OCI-LY1 (cell line): Measurements from ENCODE around the gene LDAH.

ENCODE experiments used
- H2AFZ ChIP-seq: fragments of 200-600 bp; sonication (generic), shearing (Covaris generic); 2 replicates; pipeline ENCODE4 v1.6.0; 2014; ENCODE audit warnings: antibody characterized with exemption, mild to moderate bottlenecking, low read length
- H3F3A ChIP-seq: fragments of 200-600 bp; sonication (generic), shearing (Covaris generic); 2 replicates; pipeline ENCODE4 v1.6.0; 2014; ENCODE audit warnings: mild to moderate bottlenecking, antibody characterized with exemption, low read length, moderate library complexity; ENCODE audit not compliant: insufficient read depth
- H3K27ac ChIP-seq: fragments of 200-600 bp; sonication (generic); 2 replicates; pipeline ENCODE4 v1.5.1; 2014; ENCODE audit warnings: low read length, mixed run types, mild to moderate bottlenecking, low read depth; ENCODE audit not compliant: poor library complexity, severe bottlenecking
- H3K27me3 ChIP-seq: fragments of 200-600 bp; sonication (generic); 2 replicates; pipeline ENCODE4 v1.6.0; 2014; ENCODE audit warnings: antibody characterized with exemption, mild to moderate bottlenecking, low read length, moderate library complexity; ENCODE audit not compliant: insufficient read depth
- H3K36me3 ChIP-seq: fragments of 200-600 bp; sonication (generic); 2 replicates; pipeline ENCODE4 v1.6.1; 2014; ENCODE audit warnings: mild to moderate bottlenecking, antibody characterized with exemption, low read length, moderate library complexity, mixed read lengths; ENCODE audit not compliant: insufficient read depth
- H3K4me1 ChIP-seq: fragments of 200-600 bp; sonication (generic); 2 replicates; pipeline ENCODE4 v1.5.1; 2014; ENCODE audit warnings: mild to moderate bottlenecking, low read length, moderate library complexity; ENCODE audit not compliant: insufficient read depth, severe bottlenecking
- H3K4me2 ChIP-seq: fragments of 200-600 bp; sonication (generic), shearing (Covaris generic); 2 replicates; pipeline ENCODE4 v1.6.1; 2014; ENCODE audit warnings: low read length
- H3K4me3 ChIP-seq: fragments of 200-600 bp; sonication (generic); 2 replicates; pipeline ENCODE4 v1.5.1; 2014; ENCODE audit warnings: low read length, low read depth, mild to moderate bottlenecking, mixed read lengths; ENCODE audit not compliant: poor library complexity, severe bottlenecking
- H3K79me2 ChIP-seq: fragments of 200-600 bp; shearing (Covaris generic); 2 replicates; pipeline ENCODE4 v1.6.1; 2016; ENCODE audit warnings: mixed run types, low read length, mixed read lengths; ENCODE audit not compliant: insufficient read depth
- H3K9ac ChIP-seq: fragments of 200-600 bp; sonication (generic), shearing (Covaris generic); 2 replicates; pipeline ENCODE4 v1.6.1; 2014; ENCODE audit warnings: mild to moderate bottlenecking, low read length, mixed read lengths
- H3K9me2 ChIP-seq: fragments of 200-600 bp; sonication (generic), shearing (Covaris generic); 2 replicates; pipeline ENCODE4 v1.6.1; 2014; ENCODE audit warnings: low read depth, mild to moderate bottlenecking, low read length, mixed read lengths
- H3K9me3 ChIP-seq: fragments of 200-600 bp; shearing (Covaris generic); 2 replicates; pipeline ENCODE4 v1.6.1; 2014; ENCODE audit warnings: low read length, mixed read lengths
- H4K20me1 ChIP-seq: fragments of 200-600 bp; sonication (generic), shearing (Covaris generic); 2 replicates; pipeline ENCODE4 v1.6.0; 2016; ENCODE audit warnings: mild to moderate bottlenecking, low read length; ENCODE audit not compliant: insufficient read depth
- EZH2 ChIP-seq: fragments of 200-600 bp; sonication (generic), shearing (Covaris generic); IDR thresholded peaks from 2 replicates; pipeline ENCODE4 v1.8.0; 2017; ENCODE audit warnings: borderline replicate concordance, mixed run types, mild to moderate bottlenecking, antibody characterized with exemption, low read length, moderate library complexity, mixed read lengths
- TF ChIP-seq, protein P1 (sequence below): fragments of 200-600 bp; sonication (generic), shearing (Covaris generic); IDR thresholded peaks from 2 replicates; pipeline ENCODE4 v1.5.1; 2017; ENCODE audit warnings: mild to moderate bottlenecking, antibody characterized with exemption, low read length, moderate library complexity, mixed read lengths

The LDAH gene

DNA sequence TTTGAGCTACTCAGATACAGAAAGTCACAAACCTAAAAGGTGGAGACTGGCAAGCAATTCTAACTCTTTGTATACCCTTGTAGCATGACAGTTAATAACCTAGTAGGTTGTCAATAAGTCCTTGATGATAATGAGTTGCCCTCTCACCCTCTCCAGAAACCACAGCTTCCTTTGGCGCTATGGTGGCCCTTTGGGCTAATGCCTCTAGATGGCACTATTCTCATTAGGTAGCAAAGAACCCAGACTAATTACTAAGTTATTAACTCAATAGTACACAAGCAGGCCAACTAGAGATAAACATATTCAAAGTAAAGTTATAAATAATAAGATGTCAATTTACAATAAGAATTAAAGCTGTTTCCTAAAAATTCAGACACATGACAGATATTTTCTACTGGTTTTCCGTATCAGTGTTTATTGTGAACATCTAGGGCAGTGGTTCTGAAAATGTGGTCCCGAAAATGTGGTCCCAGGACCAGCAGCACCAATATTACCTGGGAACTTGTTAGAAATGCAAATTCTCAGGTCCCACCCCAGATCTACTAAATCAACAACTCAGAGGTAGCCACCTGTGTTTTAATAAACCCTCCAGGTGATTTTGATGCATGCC, 41.1 kb downstream of the LDAH start:
- TF ChIP-seq EZH2: no peak
- TF ChIP-seq, protein P1, sequence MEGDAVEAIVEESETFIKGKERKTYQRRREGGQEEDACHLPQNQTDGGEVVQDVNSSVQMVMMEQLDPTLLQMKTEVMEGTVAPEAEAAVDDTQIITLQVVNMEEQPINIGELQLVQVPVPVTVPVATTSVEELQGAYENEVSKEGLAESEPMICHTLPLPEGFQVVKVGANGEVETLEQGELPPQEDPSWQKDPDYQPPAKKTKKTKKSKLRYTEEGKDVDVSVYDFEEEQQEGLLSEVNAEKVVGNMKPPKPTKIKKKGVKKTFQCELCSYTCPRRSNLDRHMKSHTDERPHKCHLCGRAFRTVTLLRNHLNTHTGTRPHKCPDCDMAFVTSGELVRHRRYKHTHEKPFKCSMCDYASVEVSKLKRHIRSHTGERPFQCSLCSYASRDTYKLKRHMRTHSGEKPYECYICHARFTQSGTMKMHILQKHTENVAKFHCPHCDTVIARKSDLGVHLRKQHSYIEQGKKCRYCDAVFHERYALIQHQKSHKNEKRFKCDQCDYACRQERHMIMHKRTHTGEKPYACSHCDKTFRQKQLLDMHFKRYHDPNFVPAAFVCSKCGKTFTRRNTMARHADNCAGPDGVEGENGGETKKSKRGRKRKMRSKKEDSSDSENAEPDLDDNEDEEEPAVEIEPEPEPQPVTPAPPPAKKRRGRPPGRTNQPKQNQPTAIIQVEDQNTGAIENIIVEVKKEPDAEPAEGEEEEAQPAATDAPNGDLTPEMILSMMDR: peak; percentile 86
- Histone ChIP-seq H3K9me2 (no peaks in the 10 kb centered on the region), H3K27me3 (no peaks in the 10 kb centered on the region), H4K20me1 (no peaks in the 10 kb centered on the region), H3K36me3 (peaks cover 21% of the 10 kb centered on the region), H3F3A (no peaks in the 10 kb centered on the region), H3K4me2 (no peak overlapping the region), H3K79me2 (no peaks in the 10 kb centered on the region), H3K9ac (no peak overlapping the region), H3K27ac (no peak overlapping the region), H2AFZ (no peak overlapping the region), H3K9me3 (no peaks in the 10 kb centered on the region), H3K4me3 (no peak overlapping the region), H3K4me1 (no peaks in the 10 kb centered on the region)

- H4K20me1 ChIP-seq: no peaks in the 10 kb centered on the region
- no peaks in the 10 kb centered on the region for H3K4me1 ChIP-seq
- no peak overlapping the region for H3K9ac ChIP-seq
- H3K27me3 ChIP-seq: no peaks in the 10 kb centered on the region
- no peak overlapping the region for H3K4me3 ChIP-seq
- no peaks in the 10 kb centered on the region for H3K79me2 ChIP-seq
- H3K4me2 ChIP-seq: no peak overlapping the region
- H3K9me3 ChIP-seq: no peaks in the 10 kb centered on the region
- no peaks in the 10 kb centered on the region for H3K9me2 ChIP-seq
- H3K27ac ChIP-seq: no peak overlapping the region
- no peaks in the 10 kb centered on the region for H3F3A ChIP-seq
- H2AFZ ChIP-seq: no peak overlapping the region
- H3K36me3 ChIP-seq: peaks cover 51% of the 10 kb centered on the region
- TF ChIP-seq, protein P1: no peak
- TF ChIP-seq EZH2: no peak
Measured at GRCh38 chr2:20771299-20771698, 51.6 kb downstream of the LDAH start.

DNA sequence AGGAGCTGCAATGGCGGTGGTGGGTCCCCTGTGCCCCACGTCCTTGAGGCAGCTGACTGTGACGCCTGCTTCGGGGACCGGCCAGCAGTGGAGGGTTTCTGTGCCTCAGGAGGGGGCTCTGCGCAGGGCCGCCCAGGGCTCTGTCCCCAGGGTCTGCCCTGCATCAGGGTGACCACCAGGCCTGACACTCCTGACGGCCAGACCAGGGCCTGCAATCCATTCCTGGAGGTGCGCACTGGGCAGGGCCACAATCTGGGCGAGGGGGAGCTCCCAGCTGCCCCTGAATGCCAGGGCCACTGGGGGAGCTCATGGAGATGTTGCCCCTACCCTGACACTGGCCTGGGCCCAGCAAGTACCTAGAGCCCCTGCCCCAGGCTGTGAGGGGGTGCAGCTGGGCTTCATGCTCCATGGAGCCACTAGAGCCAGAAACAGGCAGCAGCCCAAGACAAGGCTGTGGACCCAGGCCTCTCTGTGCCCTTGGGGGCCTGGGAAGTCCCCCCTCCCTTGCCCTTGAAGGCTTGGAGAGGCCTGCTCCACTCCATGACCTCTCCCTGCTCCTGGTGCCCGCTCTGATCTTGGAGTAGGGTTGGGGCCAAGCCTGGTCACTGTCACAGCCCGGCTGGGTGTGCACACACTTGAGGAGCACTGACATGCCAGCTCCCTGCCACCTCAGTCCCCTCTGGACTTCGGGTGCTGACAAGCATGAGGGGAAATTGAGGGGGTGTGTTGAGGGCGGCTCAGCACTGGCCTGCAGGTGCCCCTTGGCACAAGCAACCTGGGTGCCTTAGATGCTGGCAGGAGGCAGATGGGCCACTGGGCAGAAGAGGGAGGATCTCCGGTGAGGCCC, 55.9 kb downstream of the LDAH start:
- no peaks in the 10 kb centered on the region for H3K27me3 ChIP-seq
- H3K9me2 ChIP-seq: no peaks in the 10 kb centered on the region
- H3K4me1 ChIP-seq: peaks cover 19% of the 10 kb centered on the region
- no peak overlapping the region for H3K4me2 ChIP-seq
- no peak for TF ChIP-seq EZH2
- TF ChIP-seq, protein P1: no peak
- no peak overlapping the region for H3K9ac ChIP-seq
- no peaks in the 10 kb centered on the region for H3F3A ChIP-seq
- H2AFZ ChIP-seq: no peak overlapping the region
- no peaks in the 10 kb centered on the region for H3K79me2 ChIP-seq
- no peak overlapping the region for H3K4me3 ChIP-seq
- no peaks in the 10 kb centered on the region for H3K9me3 ChIP-seq
- H4K20me1 ChIP-seq: no peaks in the 10 kb centered on the region
- H3K27ac ChIP-seq: no peak overlapping the region
- H3K36me3 ChIP-seq: peaks cover 35% of the 10 kb centered on the region
